Mucosa of rectum (tissue), 2 donors: Measurements from ENCODE around the gene SLC29A1.

Experiments
- H3K27ac ChIP-seq, 2 donors: one replicate each; pipeline ENCODE4 v1.7.0; 2013; ENCODE audit warnings: inconsistent platforms in 2 of 2, low read depth in 2 of 2, low read length in 2 of 2
- H3K27me3 ChIP-seq, 2 donors: one replicate each; pipeline ENCODE4 v1.7.0; 2013; ENCODE audit warnings: low read length in 2 of 2; ENCODE audit not compliant: control insufficient read depth in 2 of 2, insufficient read depth in 2 of 2
- H3K36me3 ChIP-seq, 2 donors: one replicate each; pipeline ENCODE4 v1.7.0; 2013; ENCODE audit warnings: low read length in 2 of 2; ENCODE audit not compliant: control insufficient read depth in 2 of 2, insufficient read depth in 2 of 2
- H3K4me1 ChIP-seq, 2 donors: one replicate each; pipeline ENCODE4 v1.7.0; 2013; ENCODE audit warnings: low read length in 2 of 2, mild to moderate bottlenecking in 1 of 2; ENCODE audit not compliant: control insufficient read depth in 2 of 2, insufficient read depth in 2 of 2
- H3K4me3 ChIP-seq, 2 donors: one replicate each; pipeline ENCODE4 v1.7.0; 2013; ENCODE audit warnings: low read length in 2 of 2
- H3K9ac ChIP-seq, 2 donors: one replicate each; pipeline ENCODE4 v1.7.0; 2013; ENCODE audit warnings: low read length in 2 of 2, low read depth in 1 of 2, mild to moderate bottlenecking in 1 of 2
- H3K9me3 ChIP-seq, 2 donors: one replicate each; pipeline ENCODE4 v1.7.0; 2013; ENCODE audit warnings: low read length in 2 of 2; ENCODE audit not compliant: control insufficient read depth in 2 of 2
- donor health status: healthy.
- donor health status: Normal muscosa, but diverticular disease.

The SLC29A1 gene

GRCh38 chr6:44207966-44208365 is 15.4 kb upstream of the SLC29A1 start:
- no peak overlapping the region for H3K4me3 ChIP-seq
- H3K27ac ChIP-seq: no peak overlapping the region
- H3K4me1 ChIP-seq: peaks cover 2 to 10% of the 10 kb centered on the region in 2 donors
- H3K9me3 ChIP-seq: no peaks in the 10 kb centered on the region
- no peaks in the 10 kb centered on the region for H3K36me3 ChIP-seq
- H3K27me3 ChIP-seq: no peaks in the 10 kb centered on the region
- no peak overlapping the region for H3K9ac ChIP-seq

- Histone ChIP-seq H3K27ac (no peak overlapping the region), H3K27me3 (no peaks in the 10 kb centered on the region), H3K36me3 (no peaks in the 10 kb centered on the region), H3K9ac (no peak overlapping the region), H3K4me3 (no peak overlapping the region), H3K9me3 (no peaks in the 10 kb centered on the region), H3K4me1 (no peaks in the 10 kb centered on the region)
Observed at GRCh38 chr6:44211284-44211683, 12.1 kb upstream of the SLC29A1 start.

- no peak overlapping the region for H3K9ac ChIP-seq
- no peaks in the 10 kb centered on the region for H3K27me3 ChIP-seq
- no peak overlapping the region for H3K27ac ChIP-seq
- H3K4me3 ChIP-seq: no peak overlapping the region
- H3K4me1 ChIP-seq: peaks cover 13 to 17% of the 10 kb centered on the region in 2 donors
- H3K9me3 ChIP-seq: no peaks in the 10 kb centered on the region
- H3K36me3 ChIP-seq: no peaks in the 10 kb centered on the region
Observed at GRCh38 chr6:44214307-44214706, 9.1 kb upstream of the SLC29A1 start.

DNA sequence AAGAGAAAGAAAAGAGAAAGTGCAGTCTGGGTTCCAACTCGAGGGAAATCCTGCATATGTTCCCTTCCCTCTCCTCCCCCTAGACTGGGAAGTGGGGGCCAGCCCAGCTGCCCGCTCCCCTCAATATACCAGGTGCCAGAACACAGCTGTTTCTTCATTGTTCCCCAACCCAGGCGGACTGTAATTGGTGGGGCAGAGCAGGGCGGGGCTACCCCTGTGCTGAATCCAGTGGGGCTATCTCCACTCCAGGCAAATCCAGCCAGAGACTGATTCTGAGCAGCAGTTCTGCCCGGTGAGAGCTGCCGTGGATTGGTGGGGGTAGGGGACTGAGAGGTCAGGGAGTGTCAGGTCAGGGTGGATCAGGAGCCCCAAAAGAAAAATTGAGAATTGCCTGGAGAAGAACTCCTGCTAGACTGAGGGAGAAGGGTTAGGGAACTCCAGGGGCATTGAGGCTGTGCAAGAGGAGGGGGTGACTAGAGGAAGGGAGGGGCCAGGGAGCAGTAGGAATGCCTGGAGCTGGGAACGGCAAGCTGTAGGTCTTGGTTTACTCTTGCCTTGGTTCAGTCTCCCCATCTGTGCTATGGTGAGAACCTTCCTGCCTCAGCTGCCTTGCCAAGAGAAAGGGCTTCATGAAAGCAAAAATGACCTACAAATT is 6.6 kb upstream of the SLC29A1 start, which contains the start of gene MYMX:
Gene MYMX (plus strand): TSS at position 250 of the 655 bp plus-strand sequence. CDS start 546 bp downstream, outside the sequence.
- no peaks in the 10 kb centered on the region for H3K9me3 ChIP-seq
- peak within 1 kb of the TSS in 1 of 2 donors; percentile 28 for H3K9ac ChIP-seq
- H3K27me3 ChIP-seq: no peaks in the 10 kb centered on the region
- H3K4me1 ChIP-seq: peaks cover 25 to 33% of the 10 kb centered on the region in 2 donors
- peak within 1 kb of the TSS in 1 of 2 donors; percentile 3 for H3K27ac ChIP-seq
- H3K36me3 ChIP-seq: no peaks in the 10 kb centered on the region
- no peak within 1 kb of the TSS for H3K4me3 ChIP-seq

DNA sequence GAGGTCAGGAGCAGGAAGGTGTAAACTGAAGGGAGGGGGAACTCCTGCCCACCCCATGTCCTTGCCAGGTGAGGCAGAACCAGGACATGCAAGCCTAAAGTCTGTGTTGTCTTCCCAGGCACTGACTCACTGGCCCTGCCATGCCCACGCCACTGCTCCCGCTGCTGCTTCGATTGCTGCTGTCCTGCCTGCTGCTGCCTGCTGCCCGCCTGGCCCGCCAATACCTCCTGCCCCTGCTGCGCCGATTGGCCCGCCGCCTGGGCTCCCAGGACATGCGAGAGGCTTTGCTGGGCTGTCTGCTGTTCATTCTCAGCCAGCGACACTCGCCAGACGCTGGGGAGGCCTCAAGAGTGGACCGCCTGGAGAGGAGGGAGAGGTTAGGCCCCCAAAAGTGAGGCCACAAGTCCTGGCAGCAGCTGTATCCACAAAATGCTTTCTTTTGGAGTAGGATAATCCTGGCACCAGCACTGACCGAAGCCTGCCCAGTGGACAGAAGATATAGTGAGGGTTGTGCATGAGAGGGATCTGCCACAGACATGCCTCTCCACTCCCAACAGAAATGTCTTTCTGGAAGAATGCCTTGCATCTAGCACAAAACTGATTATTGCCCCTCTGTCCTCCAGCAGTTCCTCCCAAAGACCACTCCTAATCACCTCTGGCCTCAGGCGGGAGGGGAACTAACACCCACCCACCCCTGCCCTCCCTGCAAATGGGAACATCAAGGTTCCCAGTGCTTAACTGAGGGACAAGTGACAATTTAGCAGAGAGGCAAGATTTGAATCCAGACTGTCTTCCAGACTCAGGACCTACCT is 5.9 kb upstream of the SLC29A1 start:
- no peaks in the 10 kb centered on the region for H3K9me3 ChIP-seq
- peaks cover 27 to 39% of the 10 kb centered on the region in 2 donors for H3K4me1 ChIP-seq
- H3K27me3 ChIP-seq: no peaks in the 10 kb centered on the region
- peak overlapping the region in 1 of 2 donors; percentile 28 for H3K9ac ChIP-seq
- peak overlapping the region in 1 of 2 donors; percentile 3 for H3K27ac ChIP-seq
- H3K36me3 ChIP-seq: no peaks in the 10 kb centered on the region
- no peak overlapping the region for H3K4me3 ChIP-seq

- no peaks in the 10 kb centered on the region for H3K27me3 ChIP-seq
- peaks cover 36 to 45% of the 10 kb centered on the region in 2 donors for H3K4me1 ChIP-seq
- no peaks in the 10 kb centered on the region for H3K9me3 ChIP-seq
- H3K36me3 ChIP-seq: no peaks in the 10 kb centered on the region
- peak overlapping the region; percentile 65 to 76 for H3K9ac ChIP-seq
- H3K27ac ChIP-seq: peak overlapping the region; percentile 70 to 79
- peak overlapping the region; percentile 59 to 61 for H3K4me3 ChIP-seq
Observed at GRCh38 chr6:44219053-44219814, 4.2 kb upstream of the SLC29A1 start.

- Histone ChIP-seq H3K9me3 (no peaks in the 10 kb centered on the region), H3K36me3 (no peaks in the 10 kb centered on the region), H3K27me3 (no peaks in the 10 kb centered on the region), H3K9ac (peak overlapping the region in 1 of 2 donors; percentile 76), H3K4me3 (peak overlapping the region; percentile 59 to 61), H3K27ac (peak overlapping the region in 1 of 2 donors; percentile 63), H3K4me1 (peaks cover 37 to 48% of the 10 kb centered on the region in 2 donors)
Observed at GRCh38 chr6:44219815-44220784, 3.3 kb upstream of the SLC29A1 start.

DNA sequence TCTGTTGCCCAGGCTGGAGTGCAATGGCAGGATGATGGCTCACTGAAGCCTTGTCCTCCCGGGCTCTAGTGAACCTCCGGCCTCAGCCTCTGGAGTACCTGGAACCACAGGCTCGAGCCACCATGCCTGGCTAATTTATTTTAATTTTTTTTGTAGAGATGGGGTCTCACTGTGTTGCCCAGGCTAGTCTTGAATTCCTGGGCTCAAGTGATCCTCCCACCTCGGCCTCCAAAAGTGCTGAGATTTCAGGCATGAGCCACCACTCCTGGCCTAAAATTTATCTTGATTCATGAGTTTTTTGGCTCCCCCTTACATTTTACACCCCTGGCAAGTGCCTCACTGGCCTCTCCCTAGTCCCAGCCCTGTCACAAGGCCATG is 2.5 kb upstream of the SLC29A1 start:
- H3K4me1 ChIP-seq: peaks cover 41 to 48% of the 10 kb centered on the region in 2 donors
- peak overlapping the region; percentile 70 to 81 for H3K27ac ChIP-seq
- H3K36me3 ChIP-seq: no peaks in the 10 kb centered on the region
- no peaks in the 10 kb centered on the region for H3K27me3 ChIP-seq
- H3K9ac ChIP-seq: peak overlapping the region; percentile 20 to 56
- H3K9me3 ChIP-seq: no peaks in the 10 kb centered on the region
- peak overlapping the region in 1 of 2 donors; percentile 2 for H3K4me3 ChIP-seq

GRCh38 chr6:44221291-44221960 is 2.0 kb upstream of the SLC29A1 start:
- peaks cover 42 to 48% of the 10 kb centered on the region in 2 donors for H3K4me1 ChIP-seq
- peak overlapping the region; percentile 20 to 56 for H3K9ac ChIP-seq
- peak overlapping the region in 1 of 2 donors; percentile 12 for H3K4me3 ChIP-seq
- H3K27ac ChIP-seq: peak overlapping the region; percentile 70 to 81
- no peaks in the 10 kb centered on the region for H3K27me3 ChIP-seq
- H3K9me3 ChIP-seq: no peaks in the 10 kb centered on the region
- no peaks in the 10 kb centered on the region for H3K36me3 ChIP-seq
